ENCODE results near the gene ANKRD63. TPM values are rescaled to one million over a fixed set of nuclear protein-coding genes. Genes with fewer than 3 reads are reported as not detected.

The ANKRD63 gene
- total and polyA plus RNA-seq, 2 donors (not counting 1 experiment from before 2014, with no cell fraction given) = not detected

GRCh38 chr15:40302981-40303380 is 20.1 kb upstream of the ANKRD63 start:
- no peak overlapping the region for H3K9ac ChIP-seq (ENCODE audit: insufficient read depth, low read length)
- H3K9me3 ChIP-seq (ENCODE audit: control insufficient read depth, insufficient read depth, low read depth, low read length) = no peaks in the 10 kb centered on the region
- peaks cover 21% of the 10 kb centered on the region for H3K27me3 ChIP-seq (ENCODE audit: control insufficient read depth, insufficient read depth, low read length)
- H2AFZ ChIP-seq (ENCODE audit: low read length) = no peak overlapping the region
- no peaks in the 10 kb centered on the region for H3K36me3 ChIP-seq (ENCODE audit: control insufficient read depth, insufficient read depth, low read length)
- TF ChIP-seq CTCF (conservative IDR thresholded peaks at IDR 0.05 in 1 of 2, IDR thresholded peaks at IDR 0.05 in 1 of 2; ENCODE audit: low read depth in 1 of 2, low read length in 2 of 2) (no peak), EZH2 (IDR thresholded peaks at IDR 0.05; ENCODE audit: low read length, missing control alignments) (no peak)
- H3K79me2 ChIP-seq (ENCODE audit: control insufficient read depth, insufficient read depth, low read length) = no peaks in the 10 kb centered on the region
- no peak overlapping the region for H3K4me3 ChIP-seq (replicated peaks in 1 of 4; ENCODE audit: control extremely low read depth in 1 of 4, insufficient read depth in 1 of 4, low read depth in 3 of 4, low read length in 4 of 4)
- no peak overlapping the region for H3K27ac ChIP-seq (ENCODE audit: insufficient read depth, low read length)
- no peaks in the 10 kb centered on the region for H3K4me1 ChIP-seq (ENCODE audit: control insufficient read depth, extremely low read depth, insufficient read depth, low read length)
- DNase-seq (ENCODE audit: low read depth in 2 of 2) = no peak
- H4K20me1 ChIP-seq (ENCODE audit: control insufficient read depth, extremely low read depth, insufficient read depth, low read length) = no peaks in the 10 kb centered on the region
- no peak overlapping the region for H3K4me2 ChIP-seq (ENCODE audit: extremely low read depth, insufficient read depth, low read length)

DNA sequence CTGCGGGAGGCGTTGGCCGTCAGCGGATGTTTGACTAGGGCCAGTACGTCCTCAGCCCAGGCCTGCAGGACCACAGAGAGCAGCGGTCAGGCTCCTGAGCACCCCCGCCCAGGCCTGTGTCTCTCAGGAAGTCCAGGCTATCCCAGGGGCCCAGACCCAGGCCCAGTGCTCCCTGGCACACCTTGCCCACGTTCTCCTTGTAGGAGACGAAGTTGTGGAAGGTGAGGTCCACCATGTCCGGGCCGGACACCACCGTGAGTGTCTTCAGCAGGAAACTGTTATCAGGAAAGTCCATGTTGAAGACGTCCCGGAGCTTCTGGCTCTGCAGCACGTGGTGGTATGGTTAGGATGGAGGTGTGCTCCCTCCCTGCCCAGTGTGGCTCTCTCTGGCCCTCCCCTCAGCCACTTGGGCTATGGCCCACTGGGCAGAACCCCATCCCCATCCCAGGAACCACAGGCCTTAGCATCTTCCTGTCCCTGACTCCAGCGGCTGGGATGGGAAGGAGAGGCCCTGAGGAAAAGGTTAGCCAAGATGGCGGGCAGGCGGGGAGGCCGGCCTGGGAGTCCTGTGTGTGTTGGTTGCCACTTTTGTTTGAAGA is 19.5 kb upstream of the ANKRD63 start:
- no peaks in the 10 kb centered on the region for H3K4me1 ChIP-seq (ENCODE audit: control insufficient read depth, extremely low read depth, insufficient read depth, low read length)
- no peak overlapping the region for H3K4me2 ChIP-seq (ENCODE audit: extremely low read depth, insufficient read depth, low read length)
- no peak for DNase-seq (ENCODE audit: low read depth in 2 of 2)
- no peaks in the 10 kb centered on the region for H4K20me1 ChIP-seq (ENCODE audit: control insufficient read depth, extremely low read depth, insufficient read depth, low read length)
- no peak overlapping the region for H3K9ac ChIP-seq (ENCODE audit: insufficient read depth, low read length)
- no peak overlapping the region for H2AFZ ChIP-seq (ENCODE audit: low read length)
- TF ChIP-seq EZH2 (IDR thresholded peaks at IDR 0.05; ENCODE audit: low read length, missing control alignments) (no peak), CTCF (conservative IDR thresholded peaks at IDR 0.05 in 1 of 2, IDR thresholded peaks at IDR 0.05 in 1 of 2; ENCODE audit: low read depth in 1 of 2, low read length in 2 of 2) (no peak)
- no peak overlapping the region for H3K4me3 ChIP-seq (replicated peaks in 1 of 4; ENCODE audit: control extremely low read depth in 1 of 4, insufficient read depth in 1 of 4, low read depth in 3 of 4, low read length in 4 of 4)
- no peak overlapping the region for H3K27ac ChIP-seq (ENCODE audit: insufficient read depth, low read length)
- no peaks in the 10 kb centered on the region for H3K9me3 ChIP-seq (ENCODE audit: control insufficient read depth, insufficient read depth, low read depth, low read length)
- no peaks in the 10 kb centered on the region for H3K79me2 ChIP-seq (ENCODE audit: control insufficient read depth, insufficient read depth, low read length)
- H3K36me3 ChIP-seq (ENCODE audit: control insufficient read depth, insufficient read depth, low read length) = no peaks in the 10 kb centered on the region
- H3K27me3 ChIP-seq (ENCODE audit: control insufficient read depth, insufficient read depth, low read length) = peaks cover 23% of the 10 kb centered on the region

DNA sequence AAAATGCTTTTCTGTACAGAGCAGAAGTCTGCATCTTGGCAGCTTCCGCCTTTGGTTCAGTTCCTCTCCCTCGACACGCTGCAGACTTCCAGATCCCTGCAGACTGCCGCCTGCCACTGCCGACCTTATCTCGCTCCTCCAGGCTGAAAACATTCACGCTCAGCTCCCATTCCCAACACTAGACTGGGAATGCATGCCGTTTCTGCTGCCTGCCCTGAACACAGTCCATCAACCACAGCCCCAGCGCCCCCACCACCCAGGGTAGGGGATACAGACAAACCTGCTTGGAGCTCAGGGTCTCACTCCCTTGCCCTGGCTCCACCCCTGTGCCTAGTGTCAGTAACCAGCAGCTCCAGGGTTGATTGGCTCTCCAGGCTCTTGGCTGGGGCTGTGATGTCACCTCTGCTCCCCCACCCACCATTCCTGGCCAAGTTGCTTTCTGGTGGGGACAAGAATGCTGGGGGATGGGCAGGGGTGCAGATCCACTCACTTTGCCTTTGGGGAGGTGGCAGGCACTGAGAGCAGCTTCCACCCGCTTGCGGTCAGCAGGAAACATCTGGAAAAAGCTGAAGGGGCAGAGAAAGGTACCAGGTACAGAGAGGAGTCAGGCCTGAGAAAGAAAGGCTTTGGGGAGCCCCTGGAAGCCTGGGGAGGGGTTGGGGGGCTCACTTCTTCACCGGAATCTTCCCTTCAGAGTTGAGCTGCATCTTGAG is 18.8 kb upstream of the ANKRD63 start:
- Histone ChIP-seq H3K4me1 (ENCODE audit: control insufficient read depth, extremely low read depth, insufficient read depth, low read length) (no peaks in the 10 kb centered on the region), H3K4me3 (replicated peaks in 1 of 4; ENCODE audit: control extremely low read depth in 1 of 4, insufficient read depth in 1 of 4, low read depth in 3 of 4, low read length in 4 of 4) (no peak overlapping the region), H3K4me2 (ENCODE audit: extremely low read depth, insufficient read depth, low read length) (no peak overlapping the region), H2AFZ (ENCODE audit: low read length) (no peak overlapping the region), H3K9ac (ENCODE audit: insufficient read depth, low read length) (no peak overlapping the region), H3K79me2 (ENCODE audit: control insufficient read depth, insufficient read depth, low read length) (no peaks in the 10 kb centered on the region), H3K9me3 (ENCODE audit: control insufficient read depth, insufficient read depth, low read depth, low read length) (no peaks in the 10 kb centered on the region), H3K27me3 (ENCODE audit: control insufficient read depth, insufficient read depth, low read length) (peaks cover 22% of the 10 kb centered on the region), H3K36me3 (ENCODE audit: control insufficient read depth, insufficient read depth, low read length) (no peaks in the 10 kb centered on the region), H3K27ac (ENCODE audit: insufficient read depth, low read length) (no peak overlapping the region), H4K20me1 (ENCODE audit: control insufficient read depth, extremely low read depth, insufficient read depth, low read length) (no peaks in the 10 kb centered on the region)
- TF ChIP-seq CTCF (conservative IDR thresholded peaks at IDR 0.05 in 1 of 2, IDR thresholded peaks at IDR 0.05 in 1 of 2; ENCODE audit: low read depth in 1 of 2, low read length in 2 of 2) (no peak), EZH2 (IDR thresholded peaks at IDR 0.05; ENCODE audit: low read length, missing control alignments) (no peak)
- DNase-seq (ENCODE audit: low read depth in 2 of 2) = no peak

All from fibroblast of lung (primary cell).